ENCODE measurements around the gene NDN.

DNA sequence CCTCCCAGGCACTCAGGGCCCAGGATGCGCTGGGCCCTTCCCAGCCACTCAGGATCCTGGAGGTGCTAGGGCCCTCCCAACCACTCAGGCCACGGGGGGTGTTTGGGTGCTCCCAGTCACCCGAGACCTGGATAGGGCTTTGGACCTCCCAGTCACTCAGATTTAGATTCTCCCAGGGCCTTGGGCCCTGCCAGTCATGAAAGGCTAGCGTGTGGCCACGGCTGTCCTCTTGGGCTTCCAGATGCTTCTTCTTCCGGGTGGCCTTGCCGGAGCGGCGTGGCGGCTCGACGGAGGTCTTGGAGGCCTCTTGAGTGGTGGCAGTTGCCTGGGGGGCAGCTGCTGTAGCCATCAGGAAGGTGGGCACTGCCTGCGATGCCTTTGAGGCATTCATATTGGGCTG, 42.3 kb downstream of the NDN start:
- TF ChIP-seq KDM1A (IDR thresholded peaks at IDR 0.05; ENCODE audit: low read depth), result no peak
- no peak for TF ChIP-seq SMC3 (IDR thresholded peaks at IDR 0.05)
- TF ChIP-seq, protein P1, sequence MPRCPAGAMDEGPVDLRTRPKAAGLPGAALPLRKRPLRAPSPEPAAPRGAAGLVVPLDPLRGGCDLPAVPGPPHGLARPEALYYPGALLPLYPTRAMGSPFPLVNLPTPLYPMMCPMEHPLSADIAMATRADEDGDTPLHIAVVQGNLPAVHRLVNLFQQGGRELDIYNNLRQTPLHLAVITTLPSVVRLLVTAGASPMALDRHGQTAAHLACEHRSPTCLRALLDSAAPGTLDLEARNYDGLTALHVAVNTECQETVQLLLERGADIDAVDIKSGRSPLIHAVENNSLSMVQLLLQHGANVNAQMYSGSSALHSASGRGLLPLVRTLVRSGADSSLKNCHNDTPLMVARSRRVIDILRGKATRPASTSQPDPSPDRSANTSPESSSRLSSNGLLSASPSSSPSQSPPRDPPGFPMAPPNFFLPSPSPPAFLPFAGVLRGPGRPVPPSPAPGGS (IDR thresholded peaks at IDR 0.05), result no peak
